SU-DHL-6 (cell line): ENCODE data around the gene MYRFL.

Experiments
- CTCF ChIP-seq: fragments of 200-600 bp; sonication (generic); IDR thresholded peaks from one replicate; pipeline ENCODE4 v1.5.1; 2017; ENCODE audit warnings: antibody characterized with exemption, mild to moderate bottlenecking, low read length, moderate library complexity; ENCODE audit not compliant: insufficient read depth, poor library complexity, severe bottlenecking
- EZH2phosphoT487 ChIP-seq: fragments of 200-600 bp; sonication (generic), shearing (Covaris generic); conservative IDR thresholded peaks from 2 replicates; pipeline ENCODE4 v1.6.1; 2018; ENCODE audit warnings: mild to moderate bottlenecking, antibody characterized with exemption, low read length, moderate library complexity, mixed read lengths

GRCh38 chr12:69835081-69835480, 10.1 kb downstream of the MYRFL start:
- TF ChIP-seq CTCF (no peak), EZH2phosphoT487 (no peak)
